ENCODE measurements around the gene TMEM176A.
"Not testable (repeated sequence)": the region's sequence is repeated elsewhere in the genome, so short reads cannot be mapped to it uniquely, and the experiment has no call there.

The TMEM176A gene

DNA sequence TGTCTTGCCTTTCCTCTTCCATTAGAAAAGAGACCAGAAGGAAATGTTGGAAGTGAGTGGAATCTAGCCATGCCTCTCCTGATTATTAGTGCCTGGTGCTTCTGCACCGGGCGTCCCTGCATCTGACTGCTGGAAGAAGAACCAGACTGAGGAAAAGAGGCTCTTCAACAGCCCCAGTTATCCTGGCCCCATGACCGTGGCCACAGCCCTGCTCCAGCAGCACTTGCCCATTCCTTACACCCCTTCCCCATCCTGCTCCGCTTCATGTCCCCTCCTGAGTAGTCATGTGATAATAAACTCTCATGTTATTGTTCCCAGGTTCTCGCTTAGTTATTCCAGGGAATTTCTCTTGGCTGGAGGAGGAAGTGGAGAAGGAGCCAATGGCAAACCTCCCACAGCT lies 4.2 kb downstream of the TMEM176A start:
- TF ChIP-seq, protein P1, sequence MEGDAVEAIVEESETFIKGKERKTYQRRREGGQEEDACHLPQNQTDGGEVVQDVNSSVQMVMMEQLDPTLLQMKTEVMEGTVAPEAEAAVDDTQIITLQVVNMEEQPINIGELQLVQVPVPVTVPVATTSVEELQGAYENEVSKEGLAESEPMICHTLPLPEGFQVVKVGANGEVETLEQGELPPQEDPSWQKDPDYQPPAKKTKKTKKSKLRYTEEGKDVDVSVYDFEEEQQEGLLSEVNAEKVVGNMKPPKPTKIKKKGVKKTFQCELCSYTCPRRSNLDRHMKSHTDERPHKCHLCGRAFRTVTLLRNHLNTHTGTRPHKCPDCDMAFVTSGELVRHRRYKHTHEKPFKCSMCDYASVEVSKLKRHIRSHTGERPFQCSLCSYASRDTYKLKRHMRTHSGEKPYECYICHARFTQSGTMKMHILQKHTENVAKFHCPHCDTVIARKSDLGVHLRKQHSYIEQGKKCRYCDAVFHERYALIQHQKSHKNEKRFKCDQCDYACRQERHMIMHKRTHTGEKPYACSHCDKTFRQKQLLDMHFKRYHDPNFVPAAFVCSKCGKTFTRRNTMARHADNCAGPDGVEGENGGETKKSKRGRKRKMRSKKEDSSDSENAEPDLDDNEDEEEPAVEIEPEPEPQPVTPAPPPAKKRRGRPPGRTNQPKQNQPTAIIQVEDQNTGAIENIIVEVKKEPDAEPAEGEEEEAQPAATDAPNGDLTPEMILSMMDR (IDR thresholded peaks at IDR 0.05; ENCODE audit: low read depth, low read length): no peak
- no peak for DNase-seq
- Histone ChIP-seq H3K27ac (no peak overlapping the region), H3K27me3 (ENCODE audit: insufficient read depth, low read depth, severe bottlenecking) (no peaks in the 10 kb centered on the region), H3K4me3 (ENCODE audit: low read depth, low read length) (no peak overlapping the region), H3K9me3 (ENCODE audit: severe bottlenecking) (peaks cover 5% of the 10 kb centered on the region), H3K36me3 (no peaks in the 10 kb centered on the region)

DNA sequence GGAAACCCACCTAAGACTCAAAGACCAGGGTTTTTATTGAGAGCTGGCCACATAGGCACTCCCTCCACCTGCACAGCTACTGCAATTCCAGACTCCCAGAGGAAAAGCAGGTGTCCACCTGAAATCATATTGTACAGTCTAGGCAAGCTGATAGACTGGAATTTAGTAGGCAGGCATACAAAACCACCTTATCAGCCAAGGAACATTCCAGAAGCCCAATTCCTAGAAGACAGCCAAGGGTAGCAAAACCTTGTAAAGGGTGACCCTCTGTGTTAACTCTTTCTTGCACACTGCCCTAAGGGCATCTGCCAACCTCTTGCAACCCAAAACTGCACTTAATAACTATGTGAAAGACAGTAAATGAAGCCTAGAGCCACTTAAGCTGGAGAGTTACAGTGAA lies 5.3 kb downstream of the TMEM176A start:
- TF ChIP-seq, protein P1 (IDR thresholded peaks at IDR 0.05; ENCODE audit: low read depth, low read length): no peak
- H3K27me3 ChIP-seq (ENCODE audit: insufficient read depth, low read depth, severe bottlenecking): no peaks in the 10 kb centered on the region

DNA sequence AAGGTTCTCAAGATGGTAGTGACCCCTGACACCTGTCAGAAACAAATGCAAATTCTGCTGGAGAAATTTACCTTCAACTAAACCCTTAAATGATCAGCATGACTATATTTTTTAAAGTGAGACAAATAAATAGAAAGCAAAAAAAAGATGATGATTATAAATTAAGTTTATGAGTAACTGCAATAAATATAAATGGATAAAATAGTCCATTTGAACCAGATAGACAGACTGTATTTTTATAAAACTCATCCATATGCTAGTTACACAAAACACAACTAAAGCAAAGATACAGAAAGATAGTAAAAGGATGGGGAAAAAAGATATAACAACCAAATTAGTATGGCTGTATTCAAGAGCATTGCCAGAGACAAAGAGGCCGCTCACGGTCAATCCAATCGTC lies 5.9 kb downstream of the TMEM176A start:
- TF ChIP-seq, protein P1 (IDR thresholded peaks at IDR 0.05; ENCODE audit: low read depth, low read length): no peak
- no peak for DNase-seq
- H3K9me3 ChIP-seq (ENCODE audit: severe bottlenecking): peaks cover 5% of the 10 kb centered on the region
- no peaks in the 10 kb centered on the region for H3K36me3 ChIP-seq
- no peak overlapping the region for H3K27ac ChIP-seq
- no peak overlapping the region for H3K4me3 ChIP-seq (ENCODE audit: low read depth, low read length)
- no peaks in the 10 kb centered on the region for H3K27me3 ChIP-seq (ENCODE audit: insufficient read depth, low read depth, severe bottlenecking)

More for the DNA sequence above, 5.3 kb downstream of the TMEM176A start:
- H3K4me3 ChIP-seq (ENCODE audit: low read depth, low read length): no peak overlapping the region
- DNase-seq: no peak
- peaks cover 5% of the 10 kb centered on the region for H3K9me3 ChIP-seq (ENCODE audit: severe bottlenecking)
- no peak overlapping the region for H3K27ac ChIP-seq
- H3K36me3 ChIP-seq: no peaks in the 10 kb centered on the region

DNA sequence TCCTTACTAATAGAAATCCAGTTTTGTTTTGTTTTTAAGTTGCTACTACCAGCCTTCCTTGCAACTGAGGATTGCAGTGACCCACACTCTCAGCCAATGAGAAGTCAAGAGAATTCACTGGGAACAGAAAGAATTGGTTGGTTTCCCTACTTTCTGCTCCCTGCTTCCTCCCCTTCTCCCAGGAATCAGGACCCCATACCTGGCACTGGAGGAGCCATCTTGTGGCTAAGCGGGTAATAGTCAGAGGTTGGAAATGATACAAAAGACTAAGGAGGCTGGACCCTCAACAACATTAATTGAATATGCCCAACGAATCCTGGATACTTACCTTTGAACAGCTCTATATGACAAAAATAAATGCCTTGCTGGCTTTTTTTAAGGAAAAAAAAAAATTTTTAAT lies 6.3 kb downstream of the TMEM176A start:
- TF ChIP-seq, protein P1 (IDR thresholded peaks at IDR 0.05; ENCODE audit: low read depth, low read length): peak; percentile 28
- DNase-seq: no peak
- Histone ChIP-seq H3K4me3 (ENCODE audit: low read depth, low read length) (no peak overlapping the region), H3K9me3 (ENCODE audit: severe bottlenecking) (peaks cover 5% of the 10 kb centered on the region), H3K27ac (no peak overlapping the region), H3K27me3 (ENCODE audit: insufficient read depth, low read depth, severe bottlenecking) (no peaks in the 10 kb centered on the region), H3K36me3 (no peaks in the 10 kb centered on the region)

DNA sequence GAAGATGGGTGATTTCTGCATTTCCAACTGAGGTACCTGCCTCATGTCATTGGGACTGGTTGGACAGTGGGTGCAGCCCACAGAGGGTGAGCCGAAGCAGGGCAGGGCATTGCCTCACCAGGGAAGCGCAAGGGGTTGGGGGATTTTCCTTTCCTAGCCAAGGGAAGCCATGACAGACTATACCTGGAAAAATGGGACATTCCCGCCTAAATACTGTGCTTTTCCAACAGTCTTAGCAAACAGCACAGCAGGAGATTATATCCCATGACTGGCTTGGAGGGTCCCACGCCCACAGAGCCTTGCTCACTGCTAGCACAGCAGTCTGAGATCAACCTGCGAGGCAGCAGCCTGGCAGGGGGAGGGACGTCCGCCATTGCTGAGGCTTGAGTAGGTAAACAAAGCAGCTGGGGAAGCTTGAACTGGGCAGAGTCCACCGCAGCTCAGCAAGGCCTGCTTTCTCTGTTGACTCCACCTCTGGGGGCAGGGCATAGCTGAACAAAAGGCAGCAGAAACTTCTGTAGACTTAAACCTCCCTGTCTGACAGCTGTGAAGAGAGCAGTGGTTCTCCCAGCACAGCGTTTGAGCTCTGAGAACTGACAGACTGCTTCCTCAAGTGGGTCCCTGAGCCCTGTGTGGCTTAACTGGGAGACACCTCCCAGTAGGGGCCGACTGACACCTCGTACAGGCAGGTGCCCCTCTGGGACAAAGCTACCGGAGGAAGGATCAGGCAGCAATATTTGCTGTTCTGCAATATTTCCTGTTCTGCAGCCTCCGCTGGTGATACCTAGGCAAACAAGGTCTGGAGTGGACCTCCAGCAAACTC lies 7.3 kb downstream of the TMEM176A start:
- not testable (repeated sequence) for DNase-seq; H3K27ac ChIP-seq; H3K36me3 ChIP-seq; H3K27me3 ChIP-seq (ENCODE audit: insufficient read depth, low read depth, severe bottlenecking); H3K4me3 ChIP-seq (ENCODE audit: low read depth, low read length); H3K9me3 ChIP-seq (ENCODE audit: severe bottlenecking)

DNA sequence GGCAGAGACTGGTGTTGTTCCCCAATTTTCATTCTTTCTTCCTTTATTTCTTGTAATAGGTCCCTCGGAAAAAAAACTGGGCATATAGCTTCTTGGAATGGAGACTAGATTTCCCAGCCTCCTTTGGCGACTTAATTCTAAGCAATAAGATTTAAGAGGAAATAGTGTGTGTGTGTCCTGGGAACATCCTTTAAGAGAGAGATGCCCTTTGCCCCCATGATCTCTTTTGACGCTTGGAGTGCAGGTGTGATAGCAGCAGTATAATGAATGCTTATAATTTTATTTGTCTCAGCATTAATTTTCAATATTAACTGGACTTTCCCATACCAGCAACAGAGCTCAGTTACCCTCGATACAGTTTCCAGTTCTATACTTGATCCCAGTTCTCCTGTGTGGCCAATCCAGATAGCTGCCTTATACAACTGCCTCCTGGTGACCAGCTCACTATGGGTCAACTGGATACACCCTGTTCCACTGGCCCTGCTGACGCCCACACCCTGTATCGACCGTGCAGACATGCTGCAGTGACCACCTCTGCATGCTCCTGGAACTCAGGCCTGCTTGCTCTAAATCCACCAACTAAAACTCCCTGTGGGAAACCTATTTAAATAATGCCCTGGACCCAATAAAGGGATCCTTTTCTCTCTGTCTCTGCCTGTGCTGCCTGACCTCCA lies 13.9 kb downstream of the TMEM176A start:
- no peak overlapping the region for H3K4me3 ChIP-seq (ENCODE audit: low read depth, low read length)
- H3K27me3 ChIP-seq (ENCODE audit: insufficient read depth, low read depth, severe bottlenecking): no peaks in the 10 kb centered on the region
- no peak for DNase-seq
- no peak overlapping the region for H3K27ac ChIP-seq
- TF ChIP-seq, protein P1 (IDR thresholded peaks at IDR 0.05; ENCODE audit: low read depth, low read length): no peak
- H3K36me3 ChIP-seq: no peaks in the 10 kb centered on the region
- peaks cover 3% of the 10 kb centered on the region for H3K9me3 ChIP-seq (ENCODE audit: severe bottlenecking)
